ENCODE results near the gene TBL1XR1.
"Not testable (repeated sequence)": the region's sequence is repeated elsewhere in the genome, so short reads cannot be mapped to it uniquely, and the experiment has no call there.

Gene TBL1XR1

DNA sequence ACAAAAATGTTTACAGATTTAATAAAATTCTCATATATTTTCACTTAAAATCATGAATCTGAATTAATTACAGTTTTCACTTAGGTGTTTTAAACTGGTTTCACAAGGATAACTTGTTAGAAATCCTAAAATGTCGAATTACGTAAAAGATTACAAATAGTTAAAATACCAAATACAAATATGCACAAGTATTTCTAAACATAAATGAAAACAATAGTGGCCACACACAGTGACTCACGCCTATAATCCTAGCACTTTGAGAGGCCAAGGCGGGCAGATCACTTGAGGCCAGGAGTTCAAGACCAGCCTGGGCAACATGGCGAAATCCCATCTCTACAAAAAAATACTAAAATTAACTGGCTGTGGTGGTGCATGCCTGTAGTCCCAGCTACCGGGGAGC, 10.9 kb upstream of the TBL1XR1 start:
- DNase-seq (ENCODE audit: low read depth in 3 of 3), result no peak

DNA sequence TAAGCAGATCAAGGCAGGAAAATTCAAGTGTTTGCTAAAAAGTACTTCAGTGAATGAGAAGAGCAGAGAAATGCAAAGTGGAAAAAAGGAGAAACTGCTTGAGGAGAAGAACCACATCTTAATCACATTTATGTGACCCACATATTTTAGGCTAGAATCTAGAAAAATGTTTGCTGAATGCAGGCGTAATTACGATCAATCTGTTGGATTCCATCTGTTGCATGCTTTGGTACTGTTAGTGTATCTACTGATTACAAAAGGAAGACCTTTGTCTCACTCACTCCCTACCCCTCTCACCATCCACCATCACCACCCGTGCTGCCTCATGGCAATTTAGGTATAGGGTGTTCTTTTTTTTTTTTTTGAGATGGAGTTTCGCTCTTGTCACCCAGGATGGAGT, 9.7 kb upstream of the TBL1XR1 start:
- no peak for DNase-seq (ENCODE audit: low read depth in 3 of 3)

- no peak for DNase-seq (ENCODE audit: low read depth in 3 of 3)
Measured at GRCh38 chr3:177203689-177204395, 6.6 kb upstream of the TBL1XR1 start.

- not testable (repeated sequence) for DNase-seq (ENCODE audit: low read depth in 3 of 3)
Measured at GRCh38 chr3:177203016-177203415, 5.7 kb upstream of the TBL1XR1 start.

DNA sequence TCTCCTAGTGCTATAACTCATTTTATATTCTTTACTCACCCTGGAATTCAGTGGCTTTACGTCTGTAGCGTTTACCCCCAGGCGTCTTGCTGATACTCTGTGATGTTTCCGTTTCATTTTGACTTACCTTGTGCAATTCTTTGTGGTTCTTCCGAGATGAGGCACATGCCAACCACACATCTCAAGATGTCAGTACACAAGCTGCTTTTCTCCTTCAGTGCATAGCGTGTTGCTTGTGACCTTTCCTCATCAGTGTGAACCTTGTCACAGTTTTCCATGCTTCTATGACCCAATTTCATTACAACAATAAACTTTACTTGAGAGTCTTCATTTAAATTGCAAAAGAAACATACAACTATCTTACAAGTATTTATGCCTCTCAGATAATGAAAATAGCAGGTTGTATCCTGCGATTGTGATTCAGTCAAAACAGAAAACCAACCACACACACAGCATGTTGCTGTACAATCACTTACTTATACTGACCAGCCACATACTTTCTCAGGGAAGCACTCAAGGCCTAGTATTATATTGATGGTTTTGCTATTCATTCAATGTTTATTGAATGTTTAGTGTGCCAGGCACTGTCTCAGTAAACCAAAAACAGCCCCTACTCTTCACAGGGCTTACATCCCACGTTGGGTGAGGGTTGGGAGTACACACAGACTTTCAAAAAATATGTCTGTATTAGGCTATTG, 4.6 kb upstream of the TBL1XR1 start:
- DNase-seq (ENCODE audit: low read depth in 3 of 3), result no peak

DNA sequence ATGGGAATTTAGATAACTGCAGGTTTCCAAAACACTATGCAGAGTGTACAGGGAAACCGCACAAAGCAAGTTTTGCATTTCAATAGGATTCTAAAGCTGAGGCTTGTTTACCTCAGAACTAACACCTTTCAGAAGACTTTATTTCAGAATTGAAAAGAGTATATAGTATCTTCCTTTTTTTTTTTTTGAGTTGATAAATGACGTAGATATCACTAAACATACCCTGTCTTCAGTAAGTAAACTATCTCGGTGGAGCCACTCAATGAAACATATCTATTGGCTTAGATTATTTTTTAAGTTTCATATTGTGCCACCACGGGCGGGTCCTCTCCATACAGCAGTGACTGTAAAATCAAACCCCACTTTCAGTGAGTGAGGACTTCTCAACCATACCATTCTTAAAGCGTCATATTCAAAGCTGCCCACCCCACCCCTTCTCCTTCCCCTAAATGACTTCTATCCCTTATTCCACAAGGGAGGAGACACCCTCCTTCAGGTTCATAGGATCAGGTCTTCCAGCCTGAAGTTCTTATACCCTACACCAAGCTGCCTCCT, 2.0 kb upstream of the TBL1XR1 start:
- no peak for DNase-seq (ENCODE audit: low read depth in 3 of 3)

DNA sequence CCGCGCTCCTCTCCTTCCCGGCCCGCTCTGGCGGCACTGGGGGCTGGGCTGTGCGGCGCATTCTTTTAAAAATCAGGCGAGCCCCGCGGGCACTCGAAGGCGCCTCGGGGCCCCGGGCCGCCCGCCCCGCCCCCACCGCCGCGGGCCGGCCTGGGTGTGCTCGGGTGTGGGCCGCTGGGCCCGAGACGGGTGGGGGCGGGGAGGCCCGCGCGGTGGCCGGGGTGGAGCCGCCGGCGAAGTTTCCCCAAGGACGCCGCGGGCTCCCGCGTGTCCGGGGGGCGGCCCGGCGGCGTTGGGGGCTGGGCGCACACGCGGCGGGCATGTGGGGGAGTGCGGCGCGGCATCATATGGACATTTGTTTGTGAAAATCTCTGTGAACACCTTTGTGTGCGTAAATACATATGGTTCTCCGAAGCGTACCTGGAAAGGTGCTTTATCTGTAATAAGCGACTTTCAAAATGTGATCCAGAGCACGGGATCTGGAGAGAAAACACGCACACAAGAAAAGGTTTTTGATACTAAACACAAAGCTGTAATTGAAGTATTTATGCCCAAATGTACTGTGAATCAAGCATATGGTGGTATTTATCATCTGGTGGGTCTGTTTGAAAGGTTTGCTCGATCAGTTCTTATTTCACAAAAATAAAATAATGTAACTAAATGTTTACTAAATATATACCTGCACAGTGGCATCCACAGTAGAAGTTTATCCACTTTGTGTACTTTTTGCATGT, 612 bp upstream of the TBL1XR1 start:
- DNase-seq (ENCODE audit: low read depth in 3 of 3), result no peak

DNA sequence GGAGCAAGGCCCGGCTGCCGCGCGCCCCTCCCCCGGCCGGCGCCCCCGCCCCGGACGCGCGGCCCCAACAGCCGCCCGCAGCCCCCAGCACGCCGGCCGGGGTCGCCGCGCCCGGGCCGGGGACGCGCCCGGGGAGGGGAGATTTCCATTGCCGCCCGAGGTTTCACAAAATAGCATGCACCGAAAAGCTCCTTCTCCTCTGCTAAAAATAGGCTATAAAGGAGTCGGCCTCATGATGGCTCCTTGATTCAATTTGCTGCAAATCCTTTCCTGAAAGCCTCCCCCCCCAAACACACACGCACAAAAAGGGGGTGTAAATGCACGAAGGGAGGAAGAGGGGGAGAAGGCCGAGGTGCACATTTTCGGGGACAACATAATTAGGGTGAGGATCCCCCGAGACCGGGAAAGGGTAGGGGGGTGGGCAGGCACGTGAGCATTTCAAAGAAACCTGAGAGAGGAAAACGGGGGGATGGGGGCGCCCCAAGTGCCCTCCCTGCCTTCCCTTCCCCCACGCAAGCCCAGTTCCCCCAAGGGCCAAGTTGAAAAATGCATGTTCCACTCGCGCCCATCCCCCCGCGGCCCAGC, 734 bp downstream of the TBL1XR1 start:
- DNase-seq (ENCODE audit: low read depth in 3 of 3), result peak in 2 of 3 experiments; percentile 15 to 33

DNA sequence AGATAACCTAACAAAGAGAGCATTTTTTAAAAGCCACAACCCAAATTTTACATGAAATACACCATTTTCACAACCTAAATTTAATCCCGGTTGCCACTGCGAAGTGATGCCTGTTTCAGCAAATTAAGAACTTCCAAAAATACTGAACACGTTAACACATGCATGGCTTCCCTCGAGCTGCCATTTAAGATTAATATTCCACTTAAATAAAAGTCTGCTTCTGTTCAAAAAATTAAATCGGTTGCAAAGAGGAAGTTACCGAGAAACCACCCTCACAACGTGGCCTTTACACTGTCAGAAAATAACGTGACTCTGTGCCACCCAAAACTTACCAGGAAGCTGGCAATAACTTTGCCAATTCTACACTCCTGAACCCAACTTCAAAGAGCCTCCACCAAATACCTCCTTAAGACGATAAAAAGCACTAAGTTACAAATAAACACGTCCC, 1.2 kb downstream of the TBL1XR1 start:
- no peak for DNase-seq (ENCODE audit: low read depth in 3 of 3)

- DNase-seq (ENCODE audit: low read depth in 3 of 3), result no peak
Measured at GRCh38 chr3:177195242-177195991, 1.9 kb downstream of the TBL1XR1 start.

- DNase-seq (ENCODE audit: low read depth in 3 of 3), result no peak
Measured at GRCh38 chr3:177194299-177194698, 3.0 kb downstream of the TBL1XR1 start.

GRCh38 chr3:177193688-177194268, 3.5 kb downstream of the TBL1XR1 start:
- no peak for DNase-seq (ENCODE audit: low read depth in 3 of 3)

DNA sequence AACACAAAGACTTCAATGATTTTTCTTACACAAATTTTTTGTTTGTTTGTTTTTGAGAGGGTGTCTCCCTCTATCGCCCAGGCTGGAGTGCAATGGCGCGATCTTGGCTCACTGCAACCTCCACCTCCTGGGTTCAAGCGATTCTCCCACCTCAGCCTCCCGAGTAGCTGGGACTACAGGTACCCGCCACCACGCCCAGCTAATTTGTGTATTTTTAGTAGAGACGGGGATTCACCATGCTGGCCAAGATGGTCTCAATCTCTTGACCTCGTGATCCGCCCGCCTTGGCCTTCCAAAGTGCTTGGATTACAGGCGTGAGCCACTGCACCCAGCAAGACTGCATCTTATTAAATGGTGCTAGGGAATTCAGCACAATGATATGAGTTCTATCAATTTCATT, 4.0 kb downstream of the TBL1XR1 start:
- not testable (repeated sequence) for DNase-seq (ENCODE audit: low read depth in 3 of 3)

DNA sequence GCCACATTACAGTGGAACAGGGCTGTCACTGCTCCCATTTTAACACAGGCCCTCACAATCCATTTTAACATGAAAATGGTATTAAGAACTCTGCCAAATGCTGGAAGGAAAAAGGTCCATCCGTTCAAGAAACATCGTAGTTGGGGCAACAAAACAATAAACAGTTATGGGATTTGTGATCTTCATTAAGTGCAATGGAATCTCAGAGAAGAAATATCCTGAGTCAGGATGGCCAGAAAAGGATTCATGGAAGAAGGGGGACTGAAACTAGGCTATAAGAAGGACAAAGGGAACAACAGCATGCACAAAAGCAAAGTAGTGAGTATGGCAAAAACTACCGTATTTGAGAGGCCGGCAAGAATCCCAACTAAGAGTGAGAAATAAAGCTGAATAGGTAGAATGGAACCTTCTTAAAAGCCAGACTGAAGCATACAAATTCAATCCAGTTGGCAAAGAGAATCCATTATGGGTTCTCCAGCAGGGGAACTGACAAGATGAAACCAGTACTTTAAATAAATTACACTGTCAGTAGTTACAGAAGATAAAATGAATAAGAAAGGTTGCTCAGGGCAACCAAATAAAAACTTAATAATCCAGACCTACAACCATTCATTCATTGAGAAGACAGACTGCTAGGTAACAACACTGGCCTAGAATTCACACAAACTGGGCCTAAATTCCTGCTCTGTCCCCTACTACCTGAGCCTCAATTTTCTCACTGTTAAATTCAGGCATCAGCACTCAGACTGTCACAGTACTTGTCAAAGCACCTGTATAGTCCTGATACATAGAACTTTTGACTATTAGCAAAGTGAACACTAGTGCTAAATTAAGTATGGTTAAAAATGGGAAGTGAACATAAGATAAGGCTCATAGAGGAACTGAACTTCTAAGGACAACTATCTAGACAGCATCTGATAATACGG, 6.3 kb downstream of the TBL1XR1 start:
- DNase-seq (ENCODE audit: low read depth in 3 of 3), result no peak

GRCh38 chr3:177190184-177190583, 7.1 kb downstream of the TBL1XR1 start:
- not testable (repeated sequence) for DNase-seq (ENCODE audit: low read depth in 3 of 3)

DNA sequence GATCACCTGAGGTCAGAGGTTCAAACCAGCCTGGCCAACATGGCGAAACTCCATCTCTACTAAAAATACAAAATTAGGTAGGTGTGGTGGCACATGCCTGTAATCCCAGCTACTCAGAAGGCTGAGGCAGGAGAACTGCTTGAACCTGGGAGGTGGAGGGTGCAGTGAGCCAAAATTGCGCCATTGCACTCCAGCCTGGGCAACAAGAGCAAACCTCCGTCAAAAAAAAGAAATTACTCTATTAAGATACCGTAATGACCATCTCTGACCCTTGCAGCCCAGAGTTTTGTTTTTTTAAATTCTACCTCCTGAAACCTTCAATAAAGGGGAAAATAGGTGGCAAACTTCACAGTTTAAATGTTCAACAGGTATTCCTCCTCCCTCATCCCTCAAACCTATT, 9.0 kb downstream of the TBL1XR1 start:
- DNase-seq (ENCODE audit: low read depth in 3 of 3), result not testable (repeated sequence)

DNA sequence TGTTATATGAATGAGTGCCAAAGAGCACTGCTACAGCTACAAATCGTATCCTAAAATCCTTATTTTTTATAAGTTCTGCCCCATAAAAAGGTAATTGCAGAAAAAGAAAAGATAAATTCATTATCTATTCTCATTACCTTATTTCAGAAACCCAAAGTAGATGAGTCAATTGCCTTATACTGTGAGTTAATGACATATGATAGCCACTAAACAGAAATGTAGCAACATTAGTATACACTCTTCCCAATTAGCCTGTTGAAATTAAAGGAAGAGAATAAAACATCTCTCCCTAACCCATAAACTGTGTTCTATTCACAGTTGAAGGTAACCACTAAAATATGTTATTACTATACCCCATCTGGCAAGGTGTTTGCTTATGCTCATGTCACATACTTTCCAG, 11.0 kb downstream of the TBL1XR1 start:
- no peak for DNase-seq (ENCODE audit: low read depth in 3 of 3)

- DNase-seq (ENCODE audit: low read depth in 3 of 3), result no peak
Measured at GRCh38 chr3:177185035-177185574, 12.2 kb downstream of the TBL1XR1 start.

DNA sequence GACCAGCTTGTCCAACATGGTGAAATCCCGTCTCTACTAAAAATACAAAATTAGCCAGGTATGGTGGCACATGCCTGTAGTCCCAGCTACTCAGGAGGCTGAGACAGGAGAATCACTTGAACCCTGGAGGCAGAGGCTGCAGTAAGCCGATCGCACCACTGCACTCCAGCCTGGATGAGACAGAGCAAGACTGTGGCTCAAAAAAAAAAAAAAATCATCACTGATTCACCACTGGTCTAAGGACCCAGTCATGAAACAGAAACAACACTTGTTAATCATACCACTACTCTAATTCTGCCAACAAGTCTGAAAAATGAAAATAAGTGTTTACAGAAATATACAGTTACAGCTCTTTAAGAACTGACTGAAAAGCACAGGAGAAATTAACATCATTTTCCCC, 12.7 kb downstream of the TBL1XR1 start:
- DNase-seq (ENCODE audit: low read depth in 3 of 3), result not testable (repeated sequence)
